Measurements from ENCODE around the gene DEPDC4. TPM values are rescaled to one million over a fixed set of nuclear protein-coding genes. Genes with fewer than 3 reads are reported as not detected.

The DEPDC4 gene
- total and polyA plus RNA-seq, 2 of the 13 experiments (the other 11 are each of a cell fraction or from before 2014, with no cell fraction given), result 2.2 to 5.7 TPM

DNA sequence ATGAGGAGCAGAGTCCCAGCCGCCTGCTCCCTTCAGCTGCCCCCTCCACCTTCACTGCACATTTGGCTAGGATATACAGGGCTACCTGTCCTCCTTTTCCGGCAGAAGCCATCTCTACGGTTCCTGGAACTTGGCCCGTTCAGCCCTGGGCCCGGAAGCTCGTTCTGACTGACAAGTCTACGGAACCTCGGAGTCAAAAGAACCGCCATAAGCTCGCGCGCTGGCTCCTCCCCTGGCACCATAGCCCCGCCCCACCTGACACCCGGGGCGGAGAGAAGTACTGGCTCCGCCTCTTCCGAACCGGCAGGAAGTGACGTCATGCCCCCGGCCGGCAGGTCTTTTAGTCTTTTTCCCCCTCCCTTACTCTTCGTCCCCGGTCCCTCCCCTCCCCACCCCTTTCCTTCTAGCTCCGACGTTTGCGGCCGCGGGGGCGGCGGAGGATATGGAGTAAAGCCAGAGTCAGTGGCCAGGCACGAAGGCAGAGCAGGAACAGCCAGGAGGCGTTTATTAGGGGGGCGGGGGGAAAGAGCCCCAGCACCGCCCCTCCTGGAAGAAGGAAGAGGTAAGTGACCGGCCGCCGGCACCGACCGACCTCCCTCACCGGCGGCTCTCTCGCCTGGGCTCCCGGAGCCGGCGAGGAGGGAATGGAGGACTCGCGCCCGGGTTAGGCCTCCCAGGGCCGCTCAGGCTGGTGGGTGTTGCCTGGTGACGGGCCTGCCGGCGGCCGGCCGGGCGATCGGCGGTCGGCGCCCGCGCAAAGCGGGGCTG, at the start of gene DEPDC4, which contains the start of gene SCYL2 (continued):
- TF ChIP-seq ZNF367 (CRISPR knock-in tag; IDR thresholded peaks at IDR 0.05; ENCODE audit: borderline replicate concordance), result peak; percentile 60; the same call in 1 of the 2 replicates
- TF ChIP-seq HNRNPK (IDR thresholded peaks at IDR 0.05; ENCODE audit: low read depth, low read length, poor library complexity, severe bottlenecking), result no peak
- TF ChIP-seq SOX5 (CRISPR knock-in tag; IDR thresholded peaks at IDR 0.05; ENCODE audit: borderline replicate concordance), result no peak
- TF ChIP-seq BRD4 (CRISPR knock-in tag; IDR thresholded peaks at IDR 0.05), result no peak
- TF ChIP-seq KLF9 (CRISPR knock-in tag; IDR thresholded peaks at IDR 0.05; ENCODE audit: low read depth), result no peak
- no peak for TF ChIP-seq RBM22 (optimal IDR thresholded peaks at IDR 0.05; ENCODE audit: low read length)
- TF ChIP-seq, protein P1, sequence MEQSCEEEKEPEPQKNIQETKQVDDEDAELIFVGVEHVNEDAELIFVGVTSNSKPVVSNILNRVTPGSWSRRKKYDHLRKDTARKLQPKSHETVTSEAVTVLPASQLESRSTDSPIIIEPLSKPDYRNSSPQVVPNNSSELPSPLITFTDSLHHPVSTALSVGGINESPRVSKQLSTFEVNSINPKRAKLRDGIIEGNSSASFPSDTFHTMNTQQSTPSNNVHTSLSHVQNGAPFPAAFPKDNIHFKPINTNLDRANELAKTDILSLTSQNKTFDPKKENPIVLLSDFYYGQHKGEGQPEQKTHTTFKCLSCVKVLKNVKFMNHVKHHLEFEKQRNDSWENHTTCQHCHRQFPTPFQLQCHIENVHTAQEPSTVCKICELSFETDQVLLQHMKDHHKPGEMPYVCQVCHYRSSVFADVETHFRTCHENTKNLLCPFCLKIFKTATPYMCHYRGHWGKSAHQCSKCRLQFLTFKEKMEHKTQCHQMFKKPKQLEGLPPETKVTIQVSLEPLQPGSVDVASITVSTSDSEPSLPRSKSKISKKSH (CRISPR knock-in tag; IDR thresholded peaks at IDR 0.05; ENCODE audit: borderline replicate concordance), result peak; percentile 51; the same call in 1 of the 2 replicates
- TF ChIP-seq, protein P2, sequence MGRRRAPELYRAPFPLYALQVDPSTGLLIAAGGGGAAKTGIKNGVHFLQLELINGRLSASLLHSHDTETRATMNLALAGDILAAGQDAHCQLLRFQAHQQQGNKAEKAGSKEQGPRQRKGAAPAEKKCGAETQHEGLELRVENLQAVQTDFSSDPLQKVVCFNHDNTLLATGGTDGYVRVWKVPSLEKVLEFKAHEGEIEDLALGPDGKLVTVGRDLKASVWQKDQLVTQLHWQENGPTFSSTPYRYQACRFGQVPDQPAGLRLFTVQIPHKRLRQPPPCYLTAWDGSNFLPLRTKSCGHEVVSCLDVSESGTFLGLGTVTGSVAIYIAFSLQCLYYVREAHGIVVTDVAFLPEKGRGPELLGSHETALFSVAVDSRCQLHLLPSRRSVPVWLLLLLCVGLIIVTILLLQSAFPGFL (CRISPR knock-in tag; IDR thresholded peaks at IDR 0.05), result no peak
- TF ChIP-seq NCOA2 (CRISPR knock-in tag; IDR thresholded peaks at IDR 0.05), result no peak
- TF ChIP-seq, protein P3, sequence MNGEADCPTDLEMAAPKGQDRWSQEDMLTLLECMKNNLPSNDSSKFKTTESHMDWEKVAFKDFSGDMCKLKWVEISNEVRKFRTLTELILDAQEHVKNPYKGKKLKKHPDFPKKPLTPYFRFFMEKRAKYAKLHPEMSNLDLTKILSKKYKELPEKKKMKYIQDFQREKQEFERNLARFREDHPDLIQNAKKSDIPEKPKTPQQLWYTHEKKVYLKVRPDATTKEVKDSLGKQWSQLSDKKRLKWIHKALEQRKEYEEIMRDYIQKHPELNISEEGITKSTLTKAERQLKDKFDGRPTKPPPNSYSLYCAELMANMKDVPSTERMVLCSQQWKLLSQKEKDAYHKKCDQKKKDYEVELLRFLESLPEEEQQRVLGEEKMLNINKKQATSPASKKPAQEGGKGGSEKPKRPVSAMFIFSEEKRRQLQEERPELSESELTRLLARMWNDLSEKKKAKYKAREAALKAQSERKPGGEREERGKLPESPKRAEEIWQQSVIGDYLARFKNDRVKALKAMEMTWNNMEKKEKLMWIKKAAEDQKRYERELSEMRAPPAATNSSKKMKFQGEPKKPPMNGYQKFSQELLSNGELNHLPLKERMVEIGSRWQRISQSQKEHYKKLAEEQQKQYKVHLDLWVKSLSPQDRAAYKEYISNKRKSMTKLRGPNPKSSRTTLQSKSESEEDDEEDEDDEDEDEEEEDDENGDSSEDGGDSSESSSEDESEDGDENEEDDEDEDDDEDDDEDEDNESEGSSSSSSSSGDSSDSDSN (CRISPR knock-in tag; IDR thresholded peaks at IDR 0.05), result peak; percentile 84; the same call in 1 of the 2 replicates
- TF ChIP-seq FIP1L1 (IDR thresholded peaks at IDR 0.05; ENCODE audit: borderline replicate concordance, insufficient read depth, low read depth, low read length), result no peak
- TF ChIP-seq FOXJ3 (CRISPR knock-in tag; IDR thresholded peaks at IDR 0.05; ENCODE audit: borderline replicate concordance), result no peak
- no peak for TF ChIP-seq FOXP1 (IDR thresholded peaks at IDR 0.05)
- TF ChIP-seq FOXP1 (CRISPR knock-in tag; IDR thresholded peaks at IDR 0.05), result no peak
- peak; percentile 67; the same call in 1 of the 2 replicates for TF ChIP-seq ZNF605 (CRISPR knock-in tag; IDR thresholded peaks at IDR 0.05)
- no peak for TF ChIP-seq ZNF674 (CRISPR knock-in tag; IDR thresholded peaks at IDR 0.05; ENCODE audit: low read depth)
- TF ChIP-seq, protein P4, sequence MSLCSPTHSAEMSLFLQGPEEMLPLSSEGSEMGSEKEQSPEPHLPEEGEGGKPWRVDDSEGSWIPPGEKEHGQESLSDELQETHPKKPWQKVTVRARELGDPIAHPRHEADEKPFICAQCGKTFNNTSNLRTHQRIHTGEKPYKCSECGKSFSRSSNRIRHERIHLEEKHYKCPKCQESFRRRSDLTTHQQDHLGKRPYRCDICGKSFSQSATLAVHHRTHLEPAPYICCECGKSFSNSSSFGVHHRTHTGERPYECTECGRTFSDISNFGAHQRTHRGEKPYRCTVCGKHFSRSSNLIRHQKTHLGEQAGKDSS (CRISPR knock-in tag; IDR thresholded peaks at IDR 0.05; ENCODE audit: borderline replicate concordance, low read depth), result 0 out of 2 replicates have a peak, but pooled peaks have one; percentile 27
- TF ChIP-seq, protein P5, sequence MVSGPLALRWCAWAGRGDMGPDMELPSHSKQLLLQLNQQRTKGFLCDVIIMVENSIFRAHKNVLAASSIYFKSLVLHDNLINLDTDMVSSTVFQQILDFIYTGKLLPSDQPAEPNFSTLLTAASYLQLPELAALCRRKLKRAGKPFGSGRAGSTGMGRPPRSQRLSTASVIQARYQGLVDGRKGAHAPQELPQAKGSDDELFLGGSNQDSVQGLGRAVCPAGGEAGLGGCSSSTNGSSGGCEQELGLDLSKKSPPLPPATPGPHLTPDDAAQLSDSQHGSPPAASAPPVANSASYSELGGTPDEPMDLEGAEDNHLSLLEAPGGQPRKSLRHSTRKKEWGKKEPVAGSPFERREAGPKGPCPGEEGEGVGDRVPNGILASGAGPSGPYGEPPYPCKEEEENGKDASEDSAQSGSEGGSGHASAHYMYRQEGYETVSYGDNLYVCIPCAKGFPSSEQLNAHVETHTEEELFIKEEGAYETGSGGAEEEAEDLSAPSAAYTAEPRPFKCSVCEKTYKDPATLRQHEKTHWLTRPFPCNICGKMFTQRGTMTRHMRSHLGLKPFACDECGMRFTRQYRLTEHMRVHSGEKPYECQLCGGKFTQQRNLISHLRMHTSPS (CRISPR knock-in tag; IDR thresholded peaks at IDR 0.05; ENCODE audit: low read depth), result peak; percentile 44; the same call in 1 of the 2 replicates
- no peak for TF ChIP-seq ZNF224 (CRISPR knock-in tag; IDR thresholded peaks at IDR 0.05)
- peak; percentile 56; the same call in 1 of the 2 replicates for TF ChIP-seq KDM5B (CRISPR knock-in tag; IDR thresholded peaks at IDR 0.05; ENCODE audit: borderline replicate concordance)
- TF ChIP-seq CREM (IDR thresholded peaks at IDR 0.05), result peak; percentile 90
- no peak for TF ChIP-seq CREM (CRISPR knock-in tag; IDR thresholded peaks at IDR 0.05)
- TF ChIP-seq ZBTB42 (CRISPR knock-in tag; IDR thresholded peaks at IDR 0.05), result no peak
